GM18502 (cell line): Measurements from ENCODE around the gene ZC3H6.

Experiments
- ATAC-seq: cut with Tn5 transposase; IDR thresholded peaks from one replicate; pipeline ENCODE4 v1.9.1; 2021; ENCODE audit warnings: mild to moderate bottlenecking; ENCODE audit not compliant: unreplicated experiment, poor library complexity

ZC3H6 gene, protein sequence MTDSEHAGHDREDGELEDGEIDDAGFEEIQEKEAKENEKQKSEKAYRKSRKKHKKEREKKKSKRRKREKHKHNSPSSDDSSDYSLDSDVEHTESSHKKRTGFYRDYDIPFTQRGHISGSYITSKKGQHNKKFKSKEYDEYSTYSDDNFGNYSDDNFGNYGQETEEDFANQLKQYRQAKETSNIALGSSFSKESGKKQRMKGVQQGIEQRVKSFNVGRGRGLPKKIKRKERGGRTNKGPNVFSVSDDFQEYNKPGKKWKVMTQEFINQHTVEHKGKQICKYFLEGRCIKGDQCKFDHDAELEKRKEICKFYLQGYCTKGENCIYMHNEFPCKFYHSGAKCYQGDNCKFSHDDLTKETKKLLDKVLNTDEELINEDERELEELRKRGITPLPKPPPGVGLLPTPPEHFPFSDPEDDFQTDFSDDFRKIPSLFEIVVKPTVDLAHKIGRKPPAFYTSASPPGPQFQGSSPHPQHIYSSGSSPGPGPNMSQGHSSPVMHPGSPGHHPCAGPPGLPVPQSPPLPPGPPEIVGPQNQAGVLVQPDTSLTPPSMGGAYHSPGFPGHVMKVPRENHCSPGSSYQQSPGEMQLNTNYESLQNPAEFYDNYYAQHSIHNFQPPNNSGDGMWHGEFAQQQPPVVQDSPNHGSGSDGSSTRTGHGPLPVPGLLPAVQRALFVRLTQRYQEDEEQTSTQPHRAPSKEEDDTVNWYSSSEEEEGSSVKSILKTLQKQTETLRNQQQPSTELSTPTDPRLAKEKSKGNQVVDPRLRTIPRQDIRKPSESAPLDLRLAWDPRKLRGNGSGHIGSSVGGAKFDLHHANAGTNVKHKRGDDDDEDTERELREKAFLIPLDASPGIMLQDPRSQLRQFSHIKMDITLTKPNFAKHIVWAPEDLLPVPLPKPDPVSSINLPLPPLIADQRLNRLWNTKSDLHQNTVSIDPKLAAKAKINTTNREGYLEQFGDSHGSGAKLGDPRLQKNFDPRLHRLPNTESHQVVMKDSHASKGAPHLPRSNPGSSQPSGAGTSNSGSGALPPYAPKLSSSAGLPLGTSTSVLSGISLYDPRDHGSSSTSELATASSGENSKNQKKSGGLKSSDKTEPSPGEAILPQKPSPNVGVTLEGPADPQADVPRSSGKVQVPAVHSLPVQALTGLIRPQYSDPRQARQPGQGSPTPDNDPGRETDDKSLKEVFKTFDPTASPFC

DNA sequence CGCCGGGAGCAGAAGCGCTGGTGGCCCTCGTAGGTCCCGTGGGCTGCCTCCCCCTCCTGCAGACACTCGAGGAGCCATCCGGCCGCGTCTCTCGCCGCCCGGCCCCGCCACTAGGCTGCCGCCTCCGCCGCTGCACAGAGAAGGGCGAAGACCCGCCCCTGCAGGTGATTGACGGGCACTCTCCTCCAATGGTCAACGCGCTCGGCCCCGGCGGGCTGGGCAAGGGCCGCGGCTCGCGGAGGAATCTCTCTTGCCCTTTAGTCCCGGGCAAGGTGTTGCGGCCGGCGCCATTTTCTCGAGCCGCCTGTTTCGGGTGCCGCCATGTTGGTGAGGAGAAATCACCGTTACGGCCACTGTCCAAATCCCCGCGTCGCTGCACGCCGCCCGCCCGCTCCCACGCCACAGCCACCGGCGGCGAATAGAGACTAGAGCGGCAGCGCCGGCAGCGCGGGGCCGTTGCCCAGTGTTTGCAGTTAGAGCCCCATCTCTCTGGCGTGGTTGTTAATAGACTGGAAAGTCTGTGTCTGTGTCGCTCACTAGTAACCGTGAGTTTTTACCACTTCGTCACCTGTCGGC lies at the start of gene ZC3H6:
Gene ZC3H6, plus strand, starts transcription at position 287 of the 576 bp plus-strand sequence. CDS start 398 bp downstream, outside the sequence.
- ATAC-seq = peak; percentile 93

DNA sequence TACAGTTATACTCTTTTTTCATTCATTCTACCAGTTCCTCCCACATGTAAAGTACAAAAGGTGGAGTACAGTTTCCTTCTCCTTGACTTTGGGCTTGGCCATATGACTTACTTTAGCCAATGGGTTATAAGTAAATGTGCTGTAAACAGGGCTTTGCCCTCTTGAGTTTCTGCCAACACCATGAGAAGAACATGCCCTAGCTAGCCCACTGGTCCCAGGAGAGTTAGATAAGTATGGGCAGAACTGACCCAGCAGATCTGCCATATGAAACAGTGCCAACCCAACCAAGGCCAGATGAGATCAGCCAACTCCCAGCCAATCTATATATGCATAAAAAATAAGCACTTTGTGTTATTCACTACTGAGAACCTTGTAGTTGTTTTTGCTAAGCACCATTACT lies 46.0 kb upstream of the ZC3H6 start:
- no peak for ATAC-seq

DNA sequence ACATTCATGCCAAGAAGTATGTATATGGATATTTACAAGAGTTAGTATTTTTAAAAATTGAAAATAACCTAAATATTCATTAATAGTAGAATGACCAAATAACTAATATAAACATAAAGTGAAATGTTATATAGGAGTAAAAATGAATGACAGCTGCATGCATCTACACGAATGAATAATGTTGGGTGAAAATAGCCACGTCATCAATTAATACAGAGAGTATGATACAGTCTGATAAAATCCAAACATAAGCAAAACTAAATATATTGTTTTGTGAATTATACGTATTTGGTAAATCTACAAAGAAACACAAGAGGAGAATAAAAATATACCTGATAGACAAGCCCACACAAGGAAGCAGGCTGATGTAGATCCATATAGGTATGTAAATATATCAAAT lies 45.0 kb upstream of the ZC3H6 start:
- ATAC-seq = no peak

DNA sequence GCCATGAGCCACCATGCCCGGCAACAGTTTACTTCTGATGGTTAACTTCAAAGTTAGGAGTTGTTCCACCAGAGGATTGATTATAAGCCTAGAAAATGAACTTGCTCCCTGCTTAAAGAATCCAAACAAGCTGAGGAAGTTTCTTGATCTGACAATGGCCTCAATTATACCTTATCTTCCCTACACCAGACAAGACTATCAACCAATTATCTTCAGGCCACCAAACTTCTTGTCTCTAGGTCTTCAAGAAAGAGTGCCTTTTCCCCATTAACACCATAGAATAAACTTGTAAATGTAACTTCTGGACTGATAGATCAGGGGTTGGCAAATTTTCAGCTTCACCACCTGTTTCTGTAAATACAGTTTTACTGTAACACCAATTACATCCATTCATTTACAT lies 35.5 kb upstream of the ZC3H6 start:
- no peak for ATAC-seq

DNA sequence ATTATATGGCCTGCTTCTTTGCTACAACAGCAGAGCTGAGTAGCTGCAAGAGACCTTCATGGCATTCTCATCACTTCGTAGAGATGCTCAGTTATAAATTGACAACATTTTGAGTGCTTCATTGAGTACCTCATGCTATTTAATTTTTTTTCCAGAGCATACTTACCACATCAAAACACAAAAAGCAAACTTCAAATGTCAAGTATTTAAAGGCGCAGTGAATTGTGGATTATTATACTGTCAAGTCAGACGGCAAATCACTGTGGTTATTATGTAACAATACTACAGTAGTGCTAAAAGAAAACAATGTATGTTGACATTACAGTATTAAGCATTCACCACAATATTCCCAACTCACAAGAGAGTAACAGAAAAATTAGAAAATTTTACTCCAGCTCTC lies 33.0 kb upstream of the ZC3H6 start:
- ATAC-seq = no peak

DNA sequence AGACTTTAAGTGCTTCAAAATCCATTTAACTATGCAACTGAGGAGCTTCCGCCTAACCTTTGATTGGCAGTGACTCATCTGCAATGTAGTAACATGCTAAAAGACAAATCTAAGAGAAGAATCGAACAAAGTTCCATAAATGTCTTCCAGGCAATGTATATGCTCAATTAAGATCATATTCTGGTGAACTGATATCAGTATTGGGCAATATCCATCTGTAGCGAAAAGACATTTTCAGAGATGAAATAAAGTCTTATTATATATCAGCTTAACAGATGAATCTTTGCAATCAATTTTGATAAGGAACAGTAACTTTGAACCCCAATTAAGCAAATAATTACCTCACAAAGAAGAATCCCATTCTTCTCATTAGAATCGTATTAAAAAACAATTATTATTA lies 32.2 kb upstream of the ZC3H6 start:
- ATAC-seq = no peak

DNA sequence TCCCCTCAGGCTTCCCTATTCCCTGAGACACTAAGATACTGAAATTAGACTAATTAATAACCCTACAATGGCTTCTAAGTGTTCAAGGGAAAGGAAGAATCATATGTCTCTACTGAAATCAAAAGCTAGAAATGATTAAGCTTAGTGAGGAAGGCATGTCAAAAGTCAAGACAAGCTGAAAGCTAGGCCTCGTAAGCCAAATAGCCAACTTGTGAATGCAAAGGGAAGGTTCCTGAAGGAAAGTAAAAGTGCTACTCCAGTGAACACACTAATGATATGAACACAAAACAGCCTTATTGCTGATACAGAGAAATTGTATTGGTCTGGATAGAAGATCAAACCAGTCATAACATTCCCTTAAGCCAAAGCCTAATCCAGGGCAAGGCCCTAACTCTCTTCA lies 30.5 kb upstream of the ZC3H6 start:
- ATAC-seq = no peak

DNA sequence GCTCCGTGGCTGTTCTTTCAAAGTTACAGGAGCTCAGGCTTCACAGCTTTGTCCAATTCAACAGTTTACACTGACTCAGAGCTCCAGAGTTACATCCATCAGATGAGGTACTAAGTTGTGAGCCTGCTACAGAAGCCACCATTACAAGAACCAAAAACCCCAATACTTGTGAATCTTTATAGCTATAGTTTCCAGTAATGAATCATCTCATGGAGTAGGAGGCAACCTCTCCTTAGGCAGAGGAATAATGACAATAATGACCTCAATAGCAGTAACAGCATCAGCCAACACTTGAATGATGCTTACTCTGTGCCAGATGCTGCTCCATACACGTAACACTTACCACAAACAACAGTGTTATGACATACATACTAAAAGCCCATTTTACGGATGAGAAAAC lies 24.1 kb upstream of the ZC3H6 start:
- no peak for ATAC-seq

DNA sequence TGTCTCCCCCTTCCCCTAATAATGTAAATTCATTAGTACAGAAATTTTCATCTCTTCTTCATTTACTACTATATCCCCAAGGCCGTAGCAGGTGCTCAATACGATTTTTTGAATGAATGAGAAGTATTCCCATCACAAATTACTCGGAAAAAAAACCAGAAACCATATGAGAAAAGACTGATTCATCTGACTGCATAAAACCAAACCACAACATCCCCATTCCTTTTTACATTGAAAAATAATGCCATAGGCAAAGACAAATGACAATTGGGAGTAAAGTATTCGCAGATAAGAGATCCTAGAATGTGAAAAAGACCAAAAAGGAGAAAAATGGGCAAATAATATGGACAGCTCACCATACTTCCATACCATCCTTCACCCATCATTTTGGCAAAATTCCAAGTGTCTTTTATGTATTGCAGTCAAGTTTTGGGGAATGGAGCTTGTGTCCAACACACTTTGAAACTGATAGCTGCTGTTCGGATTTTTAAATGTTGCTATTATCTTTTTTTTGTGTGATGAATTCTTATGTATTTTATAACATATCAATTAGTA lies 22.1 kb upstream of the ZC3H6 start:
- no peak for ATAC-seq

DNA sequence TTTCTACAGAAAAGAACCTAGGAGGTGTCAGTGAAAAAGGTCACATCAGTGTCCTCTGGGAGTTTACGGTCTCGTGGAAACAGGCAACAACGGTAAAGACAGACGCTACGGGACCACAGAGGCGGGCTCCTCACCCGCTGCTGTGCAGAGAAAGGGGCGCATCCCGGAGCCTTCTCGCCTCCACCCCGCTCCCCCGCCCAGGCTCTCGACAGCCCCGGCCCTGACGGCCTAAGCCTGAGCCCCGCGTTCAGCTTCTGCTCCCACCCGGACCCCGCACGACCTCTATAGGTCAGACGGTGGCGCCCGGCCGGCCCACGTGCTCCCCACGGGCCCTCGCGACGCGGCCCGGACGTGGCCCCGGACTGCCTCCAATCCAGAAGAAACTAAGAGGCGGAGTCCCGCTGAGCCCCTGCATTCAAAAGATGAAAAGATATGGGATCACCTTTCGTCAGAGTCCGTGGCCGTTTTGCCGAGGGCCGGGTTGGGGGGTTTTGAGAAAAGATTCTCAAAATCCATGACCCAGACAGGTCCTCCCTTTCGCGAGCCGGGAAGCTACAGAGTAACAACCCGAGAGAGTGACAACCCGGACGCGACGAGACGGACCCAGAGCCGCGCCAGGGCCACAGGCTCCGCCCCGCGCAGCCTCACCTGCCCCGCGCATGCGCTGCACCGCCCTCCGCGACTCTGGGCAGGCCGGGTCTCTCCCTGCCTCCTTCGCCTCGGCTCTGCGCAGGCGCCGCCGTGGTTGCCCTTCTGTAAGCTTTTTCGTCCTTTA lies 20.7 kb upstream of the ZC3H6 start, which contains the start of gene ZC3H8:
Gene ZC3H8, minus strand, starts transcription at position 577 of the 775 bp plus-strand sequence. Its CDS starts 61 bp downstream, at position 516.
- peak; percentile 91 for ATAC-seq

DNA sequence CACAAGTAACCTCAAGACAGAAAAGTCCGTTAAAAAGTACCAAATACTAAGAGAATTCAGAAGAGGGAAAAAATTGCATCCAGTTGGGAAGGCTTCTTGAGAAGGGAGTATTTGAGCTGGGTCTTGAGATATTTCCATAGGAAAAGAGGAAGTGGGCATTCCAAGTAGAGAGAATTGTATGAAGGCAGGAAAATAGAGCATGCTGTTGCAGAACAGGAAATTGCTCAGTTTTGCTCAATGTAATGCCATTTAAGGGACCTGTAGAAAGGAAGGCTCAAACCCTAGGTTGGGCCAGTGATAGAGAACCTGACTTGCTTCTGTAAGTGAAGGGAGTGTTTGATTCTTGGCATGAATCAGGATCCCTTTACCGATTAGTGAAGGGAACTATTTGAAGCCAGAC lies 19.5 kb upstream of the ZC3H6 start:
- ATAC-seq = no peak

DNA sequence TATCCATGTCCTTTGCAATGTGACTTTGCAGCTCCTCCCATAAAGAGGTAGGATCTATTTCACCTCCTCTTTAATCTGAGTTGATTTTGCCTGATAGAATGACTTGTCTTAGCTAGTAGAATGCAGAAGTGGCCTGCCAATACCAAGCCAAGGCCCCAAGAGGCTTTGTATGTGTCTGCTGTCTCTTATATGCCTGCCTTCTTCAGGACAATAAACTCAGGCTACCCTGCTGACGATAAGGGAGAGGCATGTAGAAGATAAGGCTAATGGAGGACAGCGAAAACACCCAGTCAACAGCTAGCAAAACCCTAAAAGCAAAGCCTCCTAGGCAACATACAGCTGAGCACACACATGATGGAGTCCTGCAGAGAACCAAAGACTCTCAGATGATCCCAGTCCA lies 18.7 kb upstream of the ZC3H6 start:
- no peak for ATAC-seq

DNA sequence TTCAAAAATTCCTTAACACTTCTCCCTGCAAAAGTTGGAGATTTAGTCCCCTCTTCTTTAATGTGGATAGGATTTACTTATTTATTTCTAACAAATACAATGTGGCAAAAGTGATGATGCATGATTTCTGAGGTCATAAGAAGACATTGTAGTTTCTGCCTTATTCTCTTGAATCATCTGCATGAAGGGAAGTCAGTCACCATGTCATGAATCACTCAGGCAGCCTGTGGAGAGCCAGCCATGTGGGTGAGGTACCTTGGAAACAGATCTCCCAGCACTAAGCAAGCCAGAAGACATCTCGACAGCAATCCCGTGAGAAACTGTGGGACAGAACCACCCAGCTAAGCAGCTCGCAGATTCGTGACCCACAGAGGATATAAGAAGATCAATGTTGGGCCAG lies 17.8 kb upstream of the ZC3H6 start:
- ATAC-seq = no peak

DNA sequence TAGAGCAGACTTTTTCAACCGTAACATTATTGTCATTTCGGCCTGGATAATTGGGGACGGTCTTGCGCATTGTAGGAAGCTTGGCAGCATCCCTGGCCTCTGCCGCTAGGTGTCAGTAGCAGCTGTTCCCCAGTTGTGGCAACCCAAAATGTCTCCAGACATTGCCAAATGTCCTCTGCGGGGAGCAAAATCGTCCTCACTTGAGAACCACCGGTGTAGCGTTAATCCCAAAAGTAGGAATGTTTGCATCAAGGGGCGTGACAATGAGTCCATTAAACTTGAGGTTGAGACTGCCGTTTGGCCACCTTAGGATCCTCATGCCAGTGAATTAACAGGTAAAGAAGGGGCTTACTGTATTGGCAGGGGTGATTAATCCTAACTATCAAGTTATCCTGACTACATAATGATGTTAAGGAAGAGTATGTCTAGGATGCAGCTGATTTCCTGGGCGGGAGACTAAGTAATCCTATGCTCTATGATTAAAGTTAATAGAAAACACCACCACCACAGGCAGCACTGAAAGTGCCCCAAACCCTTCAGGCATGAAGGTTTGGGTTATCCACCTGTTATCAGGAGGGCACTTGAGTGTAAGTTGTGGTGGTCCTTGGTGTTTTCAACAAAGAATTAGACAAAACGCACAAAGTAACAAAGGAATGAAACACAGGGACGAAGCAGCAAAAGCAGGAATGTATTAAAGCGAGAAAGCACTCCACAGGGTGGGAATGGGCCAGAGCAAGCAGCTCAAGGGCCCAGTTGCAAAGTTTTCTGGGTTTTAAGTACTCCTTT lies 15.7 kb upstream of the ZC3H6 start:
- peak; percentile 50 for ATAC-seq

DNA sequence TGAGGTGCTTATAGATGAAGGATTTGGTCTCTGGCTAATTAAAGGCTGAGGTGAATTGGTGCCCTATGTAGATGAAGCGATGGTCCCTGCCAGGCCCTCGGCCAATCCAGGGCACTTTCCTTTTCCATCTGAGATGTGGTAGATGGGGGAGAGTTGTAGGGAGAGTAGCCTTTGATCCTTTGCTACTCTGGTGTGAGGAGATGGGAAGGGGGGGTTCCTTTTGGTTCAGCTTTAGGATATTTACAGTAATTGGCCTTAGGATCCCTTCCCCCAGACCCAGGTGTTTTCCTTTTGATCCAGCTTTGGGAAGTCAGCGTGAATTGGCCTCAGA lies 15.1 kb upstream of the ZC3H6 start:
- ATAC-seq = no peak

DNA sequence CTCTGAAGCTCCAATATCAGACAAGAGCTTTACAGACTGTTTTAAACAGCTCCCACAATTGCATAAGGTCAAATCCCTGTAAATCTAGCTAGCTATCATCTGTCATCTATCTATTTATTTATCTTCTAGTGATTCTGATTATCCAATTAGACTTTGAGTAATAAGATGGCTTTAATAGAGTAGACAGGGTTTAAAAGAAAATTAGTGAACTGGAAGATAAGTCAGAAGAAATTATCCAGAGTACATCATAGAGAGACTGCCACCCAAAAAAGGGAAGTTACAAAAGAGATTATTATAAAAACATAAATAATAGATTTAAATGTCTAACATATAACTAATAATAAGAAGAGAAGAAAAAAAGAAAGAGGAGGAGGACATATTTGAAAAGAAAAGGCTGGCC lies 12.5 kb upstream of the ZC3H6 start:
- ATAC-seq = no peak

DNA sequence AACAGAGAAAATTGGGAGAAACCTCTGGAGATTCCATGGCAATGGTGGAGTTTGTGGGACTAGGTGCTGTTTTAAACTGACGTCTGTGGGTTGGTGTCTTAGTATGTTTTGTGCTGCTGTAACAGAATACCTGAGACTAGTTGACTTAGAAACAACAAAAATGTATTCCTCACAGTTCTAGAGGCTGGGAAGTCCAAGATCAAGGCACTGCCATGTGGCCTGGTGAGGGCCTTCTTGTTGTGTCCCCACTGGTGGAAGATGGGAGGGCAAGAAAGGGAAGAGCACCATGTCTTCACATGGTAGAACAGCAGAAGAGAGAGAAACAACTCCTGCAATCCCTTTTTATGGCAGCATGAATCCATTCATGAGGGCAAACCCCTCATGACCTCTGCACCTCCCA lies 6.8 kb upstream of the ZC3H6 start:
- no peak for ATAC-seq

DNA sequence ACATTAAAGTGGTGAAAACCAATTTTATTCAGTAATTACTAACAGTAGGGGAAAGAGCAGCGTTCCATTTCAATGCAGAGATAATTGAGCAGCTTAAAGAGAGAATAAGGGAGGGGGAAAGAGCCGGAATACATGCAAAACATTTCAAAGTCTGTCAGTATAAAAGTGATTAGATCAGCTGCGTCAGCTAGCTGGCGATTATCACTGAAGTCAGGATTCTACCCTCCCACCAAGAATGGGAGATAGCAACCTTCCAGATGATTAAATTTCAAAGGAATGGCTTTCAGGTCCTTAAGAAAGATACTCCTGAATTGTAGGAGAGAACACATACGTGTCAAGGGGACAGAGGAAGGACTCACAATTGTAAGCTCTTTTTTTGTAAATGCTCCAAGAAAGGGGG lies 2.7 kb upstream of the ZC3H6 start:
- no peak for ATAC-seq

DNA sequence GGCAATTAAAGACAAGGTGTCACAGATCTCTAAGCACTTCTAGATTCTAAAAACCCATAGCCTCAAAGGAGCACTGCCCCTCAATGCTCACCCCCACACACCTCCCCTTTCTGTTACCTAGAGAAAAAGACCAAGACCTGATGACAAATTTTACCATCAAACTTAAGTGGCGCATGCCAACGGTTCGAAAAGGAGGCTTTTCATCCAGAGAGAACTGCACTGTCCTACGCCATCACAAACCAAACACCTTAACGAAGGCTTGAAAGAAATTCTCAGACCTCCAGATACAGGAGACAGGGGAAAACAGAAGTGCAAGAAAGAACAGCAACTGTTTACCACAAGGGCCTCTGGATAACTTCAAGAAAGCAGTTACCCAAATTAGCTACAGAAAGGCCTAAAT lies 2.0 kb upstream of the ZC3H6 start:
- ATAC-seq = no peak
